MM.1S (cell line): ENCODE data around the gene KCNK4.

Experiments
- CTCF ChIP-seq: fragments of 300-600 bp; sonication (generic); IDR thresholded peaks from 2 replicates; pipeline ENCODE4 v1.5.1; 2016; ENCODE audit warnings: antibody characterized with exemption, low read length, mixed read lengths
- EZH2 ChIP-seq: fragments of 300-600 bp; sonication (generic); optimal IDR thresholded peaks from 2 replicates; pipeline ENCODE3; 2017; ENCODE audit warnings: low read depth, mild to moderate bottlenecking, antibody characterized with exemption, low read length, mixed read lengths
- EZH2phosphoT487 ChIP-seq: fragments of 300-600 bp; sonication (generic); IDR thresholded peaks from 2 replicates; pipeline ENCODE4 v1.6.1; 2018; ENCODE audit warnings: antibody characterized with exemption, low read length

DNA sequence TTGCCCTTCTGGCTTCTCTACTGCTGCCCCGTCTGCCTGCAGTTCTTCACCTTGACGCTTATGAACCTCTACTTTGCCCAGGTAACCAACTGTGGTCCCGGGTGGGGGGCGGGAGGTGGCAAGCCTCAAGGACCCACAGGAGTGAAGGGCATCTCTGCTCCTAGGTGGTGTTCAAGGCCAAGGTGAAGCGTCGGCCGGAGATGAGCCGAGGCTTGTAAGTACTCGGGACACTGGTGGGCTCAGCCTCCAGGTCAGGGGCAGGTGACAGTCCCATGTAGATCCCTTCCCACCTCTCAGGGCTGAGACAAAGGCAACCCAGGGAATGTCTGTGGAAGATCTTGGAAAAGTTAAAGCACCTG is 4.3 kb upstream of the KCNK4 start:
- TF ChIP-seq CTCF (no peak), EZH2phosphoT487 (no peak), EZH2 (no peak)
